ENCODE results near the gene NAIF1.

GRCh38 chr9:128062846-128063831 is 4.0 kb downstream of the NAIF1 start:
- TF ChIP-seq CTCF (IDR thresholded peaks at IDR 0.05 in 2 of 3, conservative IDR thresholded peaks at IDR 0.05 in 1 of 3; ENCODE audit: borderline replicate concordance in 1 of 3, insufficient read depth in 1 of 3, low read depth in 2 of 3, low read length in 2 of 3) (no peak), ZNF274 (IDR thresholded peaks at IDR 0.05; ENCODE audit: low read depth, low read length) (no peak), POLR2A (IDR thresholded peaks at IDR 0.05; ENCODE audit: borderline replicate concordance, extremely low read depth, insufficient read depth, insufficient read length) (no peak), POLR2AphosphoS5 (IDR thresholded peaks at IDR 0.05; ENCODE audit: low read depth, low read length) (no peak), RAD21 (IDR thresholded peaks at IDR 0.05; ENCODE audit: low read depth) (no peak), EZH2 (IDR thresholded peaks at IDR 0.05) (no peak), YY1 (IDR thresholded peaks at IDR 0.05; ENCODE audit: extremely low read depth, insufficient replicate concordance, low read depth, low read length) (no peak)
- TF ChIP-seq, protein P1, sequence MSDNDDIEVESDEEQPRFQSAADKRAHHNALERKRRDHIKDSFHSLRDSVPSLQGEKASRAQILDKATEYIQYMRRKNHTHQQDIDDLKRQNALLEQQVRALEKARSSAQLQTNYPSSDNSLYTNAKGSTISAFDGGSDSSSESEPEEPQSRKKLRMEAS (IDR thresholded peaks at IDR 0.05), result no peak
- TF ChIP-seq, protein P2, sequence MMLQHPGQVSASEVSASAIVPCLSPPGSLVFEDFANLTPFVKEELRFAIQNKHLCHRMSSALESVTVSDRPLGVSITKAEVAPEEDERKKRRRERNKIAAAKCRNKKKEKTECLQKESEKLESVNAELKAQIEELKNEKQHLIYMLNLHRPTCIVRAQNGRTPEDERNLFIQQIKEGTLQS (IDR thresholded peaks at IDR 0.05), result no peak

Measured in HCT116 (cell line).